Measurements from ENCODE around the gene PLAAT4. TPM values are rescaled to one million over a fixed set of nuclear protein-coding genes. Genes with fewer than 3 reads are reported as not detected.

PLAAT4 gene
- total RNA-seq, 1 experiment from 2014 or later = 3.5 TPM

DNA sequence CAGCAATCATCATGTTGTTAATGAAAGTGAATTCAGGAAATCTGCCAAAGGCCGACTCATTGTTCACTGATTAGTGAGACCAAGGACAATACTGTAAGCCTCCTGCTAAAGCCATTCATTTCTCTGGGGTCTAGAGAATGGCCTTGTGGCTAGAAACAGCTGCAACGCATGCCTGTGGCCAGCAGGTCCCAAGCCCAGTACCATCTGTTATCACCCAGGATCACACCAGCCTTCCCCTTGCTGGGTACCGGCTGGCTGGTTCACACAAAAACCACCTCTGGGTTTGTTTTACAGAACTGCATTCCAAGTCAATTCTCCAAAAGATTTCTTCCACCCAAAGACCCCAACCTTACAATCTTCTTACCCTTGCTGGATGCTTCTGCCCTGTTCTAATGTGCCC is 46.7 kb upstream of the PLAAT4 start:
- no peaks in the 10 kb centered on the region for H3K79me1 ChIP-seq (ENCODE audit: insufficient read depth, low read depth, low read length, poor library complexity, severe bottlenecking)
- H3K9me3 ChIP-seq (ENCODE audit: control insufficient read depth, low read depth, low read length) = peaks cover 5% of the 10 kb centered on the region
- 0 out of 2 replicates have a peak, but pooled peaks cover 2% of the 10 kb centered on the region for H3K27me3 ChIP-seq (ENCODE audit: insufficient read depth, low read length)
- H3K14ac ChIP-seq (ENCODE audit: insufficient read depth, low read length) = no peak overlapping the region
- no peaks in the 10 kb centered on the region for H3K79me2 ChIP-seq (ENCODE audit: insufficient read depth, low read length)
- no peak overlapping the region for H3K27ac ChIP-seq (ENCODE audit: insufficient read length, low read depth, low read length)
- no peak overlapping the region for H2BK5ac ChIP-seq (ENCODE audit: insufficient read length, low read length)
- H3K23ac ChIP-seq (ENCODE audit: insufficient read length, low read depth, low read length) = no peak overlapping the region
- no peak overlapping the region for H3K56ac ChIP-seq (ENCODE audit: insufficient read length, low read depth, low read length)
- no peak overlapping the region for H3T11ph ChIP-seq (ENCODE audit: low read length)
- Mint-ChIP-seq H3K4me3 (peak overlapping the region; percentile 71 to 77; a peak in 4 of 5 replicates), H3K27me3 (ENCODE audit: low read depth) (peaks cover 2% of the 10 kb centered on the region), H3K4me1 (peaks cover 33 to 41% of the 10 kb centered on the region in 2 experiments), H3K9me3 (peaks cover 23 to 35% of the 10 kb centered on the region in 2 experiments), H3K27ac (peak overlapping the region in 2 of 3 experiments; percentile 40 to 62; a peak in 4 of 7 replicates), H3K36me3 (ENCODE audit: insufficient read depth in 1 of 3, low read depth in 3 of 3) (peaks cover 2 to 38% (median 23%) of the 10 kb centered on the region in 3 experiments; a peak in 6 of 7 replicates)
- no peak overlapping the region for H3K4ac ChIP-seq (ENCODE audit: low read depth, low read length)
- H4K8ac ChIP-seq (replicated peaks; ENCODE audit: insufficient read length, low read depth, low read length) = no peak overlapping the region
- H2BK120ac ChIP-seq (ENCODE audit: low read depth, low read length, poor library complexity, severe bottlenecking) = no peak overlapping the region
- no peak overlapping the region for H2BK20ac ChIP-seq (ENCODE audit: low read depth, low read length, poor library complexity, severe bottlenecking)
- H2BK15ac ChIP-seq (ENCODE audit: low read depth, low read length) = no peak overlapping the region
- H3K18ac ChIP-seq (ENCODE audit: insufficient read length, low read depth, low read length) = no peak overlapping the region
- 0 out of 2 replicates have a peak, but pooled peaks cover 2% of the 10 kb centered on the region for H3K4me1 ChIP-seq (ENCODE audit: insufficient read depth, low read length)
- peaks cover 18% of the 10 kb centered on the region for H3K23me2 ChIP-seq (ENCODE audit: insufficient read length, low read depth, low read length, poor library complexity, severe bottlenecking)
- WGBS (ENCODE audit: extremely low coverage, insufficient read length, low lambda C conversion rate) = no CpG with 5 or more reads among the region's 3 CpGs
- no peaks in the 10 kb centered on the region for H4K20me1 ChIP-seq (ENCODE audit: control insufficient read depth, insufficient read depth, insufficient read length)
- no peak overlapping the region for H2BK12ac ChIP-seq (ENCODE audit: insufficient read length, low read depth, low read length)
- no peak overlapping the region for H3K9ac ChIP-seq (ENCODE audit: extremely low read depth, insufficient read length, low read length)
- H4K5ac ChIP-seq (ENCODE audit: insufficient read length, low read depth, low read length) = no peak overlapping the region
- no peak overlapping the region for H2AK5ac ChIP-seq (ENCODE audit: insufficient read length, low read length)
- TF ChIP-seq, protein P1, sequence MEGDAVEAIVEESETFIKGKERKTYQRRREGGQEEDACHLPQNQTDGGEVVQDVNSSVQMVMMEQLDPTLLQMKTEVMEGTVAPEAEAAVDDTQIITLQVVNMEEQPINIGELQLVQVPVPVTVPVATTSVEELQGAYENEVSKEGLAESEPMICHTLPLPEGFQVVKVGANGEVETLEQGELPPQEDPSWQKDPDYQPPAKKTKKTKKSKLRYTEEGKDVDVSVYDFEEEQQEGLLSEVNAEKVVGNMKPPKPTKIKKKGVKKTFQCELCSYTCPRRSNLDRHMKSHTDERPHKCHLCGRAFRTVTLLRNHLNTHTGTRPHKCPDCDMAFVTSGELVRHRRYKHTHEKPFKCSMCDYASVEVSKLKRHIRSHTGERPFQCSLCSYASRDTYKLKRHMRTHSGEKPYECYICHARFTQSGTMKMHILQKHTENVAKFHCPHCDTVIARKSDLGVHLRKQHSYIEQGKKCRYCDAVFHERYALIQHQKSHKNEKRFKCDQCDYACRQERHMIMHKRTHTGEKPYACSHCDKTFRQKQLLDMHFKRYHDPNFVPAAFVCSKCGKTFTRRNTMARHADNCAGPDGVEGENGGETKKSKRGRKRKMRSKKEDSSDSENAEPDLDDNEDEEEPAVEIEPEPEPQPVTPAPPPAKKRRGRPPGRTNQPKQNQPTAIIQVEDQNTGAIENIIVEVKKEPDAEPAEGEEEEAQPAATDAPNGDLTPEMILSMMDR (conservative IDR thresholded peaks at IDR 0.05) = peak; percentile 48
- H2AFZ ChIP-seq (ENCODE audit: low read length) = no peak overlapping the region
- DNase-seq = peak; percentile 64
- H3K4me2 ChIP-seq (ENCODE audit: insufficient read depth, insufficient read length, low read length) = peak overlapping the region; percentile 34
- H4K91ac ChIP-seq (ENCODE audit: insufficient read length, low read depth, low read length) = no peak overlapping the region

Data from H9 (cell line).